HEK293 (cell line): ENCODE results near the gene CCDC144A.

Source experiments
- GLI4 ChIP-seq: fragments of 450-650 bp; formaldehyde crosslinking; IDR thresholded peaks from 2 replicates; pipeline ENCODE4 v1.5.1; 2016; ENCODE audit warnings: missing biosample characterization, missing genetic modification characterization
- KLF7 ChIP-seq: fragments of 450-650 bp; formaldehyde crosslinking; IDR thresholded peaks from 2 replicates; pipeline ENCODE4 v1.5.1; 2016; ENCODE audit warnings: missing biosample characterization, missing genetic modification characterization, borderline replicate concordance
- SALL2 ChIP-seq: fragments of 450-650 bp; formaldehyde crosslinking; IDR thresholded peaks from 2 replicates; pipeline ENCODE4 v1.5.0; 2017; ENCODE audit warnings: missing biosample characterization, mild to moderate bottlenecking, missing genetic modification characterization, borderline replicate concordance
- TRIM28 ChIP-seq: IDR thresholded peaks from 2 replicates; pipeline ENCODE4 v1.6.1; 2011; ENCODE audit warnings: low read length, control low read depth, borderline replicate concordance
- ZBTB8A ChIP-seq: fragments of 450-650 bp; formaldehyde crosslinking; IDR thresholded peaks from 2 replicates; pipeline ENCODE4 v1.5.1; 2016; ENCODE audit warnings: missing biosample characterization, missing genetic modification characterization
- ZFP3 ChIP-seq: fragments of 450-650 bp; formaldehyde crosslinking; IDR thresholded peaks from 2 replicates; pipeline ENCODE4 v1.5.1; 2016; ENCODE audit warnings: low read depth, missing biosample characterization, missing genetic modification characterization
- ZNF114 ChIP-seq: fragments of 450-650 bp; formaldehyde crosslinking; IDR thresholded peaks from 2 replicates; pipeline ENCODE4 v1.5.0; 2017; ENCODE audit warnings: missing biosample characterization, missing genetic modification characterization
- ZNF157 ChIP-seq: fragments of 450-650 bp; formaldehyde crosslinking; IDR thresholded peaks from 2 replicates; pipeline ENCODE4 v1.5.1; 2016; ENCODE audit warnings: missing biosample characterization, missing genetic modification characterization
- ZNF202 ChIP-seq: fragments of 450-650 bp; formaldehyde crosslinking; IDR thresholded peaks from 2 replicates; pipeline ENCODE4 v1.5.1; 2016; ENCODE audit warnings: missing biosample characterization, missing genetic modification characterization, borderline replicate concordance
- ZNF23 ChIP-seq: fragments of 450-650 bp; formaldehyde crosslinking; IDR thresholded peaks from 2 replicates; pipeline ENCODE4 v1.5.1; 2016; ENCODE audit warnings: missing biosample characterization, missing genetic modification characterization, borderline replicate concordance
- ZNF248 ChIP-seq: fragments of 450-650 bp; formaldehyde crosslinking; IDR thresholded peaks from 2 replicates; pipeline ENCODE4 v1.5.1; 2017; ENCODE audit warnings: missing biosample characterization, missing genetic modification characterization
- ZNF274 ChIP-seq, 2 experiments: fragments of 200-500 bp in 1 of 2; fragments of 450-650 bp in 1 of 2; sonication (Bioruptor generic) in 1 of 2; formaldehyde crosslinking in 1 of 2; IDR thresholded peaks; 2 replicates each; pipeline versions ENCODE4 v1.5.1 to v1.6.1; 2014 to 2016; ENCODE audit warnings: borderline replicate concordance in 1 of 2, inconsistent platforms in 1 of 2, low read length in 1 of 2, missing biosample characterization in 1 of 2, missing genetic modification characterization in 1 of 2
- ZNF335 ChIP-seq: fragments of 450-650 bp; formaldehyde crosslinking; conservative IDR thresholded peaks from 2 replicates; pipeline ENCODE4 v1.5.1; 2016; ENCODE audit warnings: missing biosample characterization, missing genetic modification characterization
- ZNF600 ChIP-seq: fragments of 450-650 bp; formaldehyde crosslinking; IDR thresholded peaks from 2 replicates; pipeline ENCODE4 v1.5.1; 2016; ENCODE audit warnings: missing biosample characterization, missing genetic modification characterization
- ZNF621 ChIP-seq: fragments of 450-650 bp; formaldehyde crosslinking; IDR thresholded peaks from 2 replicates; pipeline ENCODE4 v1.5.1; 2017; ENCODE audit warnings: missing biosample characterization, missing genetic modification characterization
- ZNF664 ChIP-seq: fragments of 450-650 bp; formaldehyde crosslinking; IDR thresholded peaks from 2 replicates; pipeline ENCODE4 v1.5.1; 2016; ENCODE audit warnings: missing biosample characterization, missing genetic modification characterization
- TF ChIP-seq, protein P1 (sequence below): fragments of 450-650 bp; formaldehyde crosslinking; IDR thresholded peaks from 2 replicates; pipeline ENCODE4 v1.5.1; 2016; ENCODE audit warnings: missing biosample characterization, missing genetic modification characterization, low read depth
- TF ChIP-seq, protein P2 (sequence below): fragments of 450-650 bp; formaldehyde crosslinking; IDR thresholded peaks from 2 replicates; pipeline ENCODE4 v1.5.1; 2017; ENCODE audit warnings: missing biosample characterization, missing genetic modification characterization
- TF ChIP-seq, protein P3 (sequence below): fragments of 450-650 bp; formaldehyde crosslinking; IDR thresholded peaks from 2 replicates; pipeline ENCODE4 v1.5.1; 2016; ENCODE audit warnings: missing biosample characterization, missing genetic modification characterization
- TF ChIP-seq, protein P4 (sequence below): fragments of 450-650 bp; formaldehyde crosslinking; IDR thresholded peaks from 2 replicates; pipeline ENCODE4 v1.5.1; 2016; ENCODE audit warnings: missing biosample characterization, missing genetic modification characterization
- TF ChIP-seq, protein P5 (sequence below): fragments of 450-650 bp; formaldehyde crosslinking; IDR thresholded peaks from 2 replicates; pipeline ENCODE4 v1.5.1; 2016; ENCODE audit warnings: missing biosample characterization, missing genetic modification characterization
- TF ChIP-seq, protein P6 (sequence below): fragments of 450-650 bp; formaldehyde crosslinking; IDR thresholded peaks from 2 replicates; pipeline ENCODE4 v1.5.0; 2017; ENCODE audit warnings: missing biosample characterization, missing genetic modification characterization, borderline replicate concordance
- TF ChIP-seq, protein P7 (sequence below): fragments of 450-650 bp; formaldehyde crosslinking; IDR thresholded peaks from 2 replicates; pipeline ENCODE4 v1.5.1; 2016; ENCODE audit warnings: missing biosample characterization, missing genetic modification characterization
- TF ChIP-seq, protein P8 (sequence below): fragments of 450-650 bp; formaldehyde crosslinking; IDR thresholded peaks from 2 replicates; pipeline ENCODE4 v1.5.1; 2017; ENCODE audit warnings: missing biosample characterization, mild to moderate bottlenecking, missing genetic modification characterization, moderate library complexity

CCDC144A gene

DNA sequence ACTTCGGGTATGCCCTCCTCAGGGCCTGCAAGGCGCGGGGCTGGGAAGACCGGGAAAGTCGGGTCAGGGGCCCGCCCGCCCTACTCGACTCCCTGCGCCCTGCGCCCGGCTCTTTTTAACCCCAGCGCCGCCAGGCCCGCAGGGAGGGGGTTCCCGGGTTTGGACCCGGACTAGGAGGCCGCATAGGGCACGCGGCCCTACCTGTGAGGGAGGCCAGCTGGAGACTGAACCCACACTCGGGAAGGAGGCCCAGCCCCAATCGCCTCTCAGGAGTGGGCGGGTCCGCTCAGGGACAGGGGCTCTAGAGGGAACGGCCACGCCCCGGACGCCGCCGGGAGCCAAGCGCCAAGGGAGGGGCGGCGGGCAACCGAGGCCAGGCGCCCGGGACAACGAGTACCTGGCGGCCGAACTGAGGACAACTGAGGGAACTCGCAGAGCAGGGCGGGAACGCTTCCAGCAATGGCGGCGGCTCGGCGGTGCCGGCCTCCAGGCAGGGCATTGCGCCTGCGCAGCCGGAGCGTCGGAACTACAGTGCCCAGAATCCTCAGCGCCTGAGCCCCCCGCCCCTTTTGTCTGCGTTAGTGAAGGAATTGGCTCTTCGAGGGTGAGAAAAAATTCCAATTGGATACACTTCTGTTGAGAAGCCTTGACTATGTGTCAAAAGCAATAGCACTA lies 36.5 kb upstream of the CCDC144A start, which contains the start of gene ZNF624 (continued):
- TF ChIP-seq, protein P1, sequence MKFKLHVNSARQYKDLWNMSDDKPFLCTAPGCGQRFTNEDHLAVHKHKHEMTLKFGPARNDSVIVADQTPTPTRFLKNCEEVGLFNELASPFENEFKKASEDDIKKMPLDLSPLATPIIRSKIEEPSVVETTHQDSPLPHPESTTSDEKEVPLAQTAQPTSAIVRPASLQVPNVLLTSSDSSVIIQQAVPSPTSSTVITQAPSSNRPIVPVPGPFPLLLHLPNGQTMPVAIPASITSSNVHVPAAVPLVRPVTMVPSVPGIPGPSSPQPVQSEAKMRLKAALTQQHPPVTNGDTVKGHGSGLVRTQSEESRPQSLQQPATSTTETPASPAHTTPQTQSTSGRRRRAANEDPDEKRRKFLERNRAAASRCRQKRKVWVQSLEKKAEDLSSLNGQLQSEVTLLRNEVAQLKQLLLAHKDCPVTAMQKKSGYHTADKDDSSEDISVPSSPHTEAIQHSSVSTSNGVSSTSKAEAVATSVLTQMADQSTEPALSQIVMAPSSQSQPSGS (tag by site-specific recombination): no peak
- TF ChIP-seq ZNF664: no peak
- TF ChIP-seq ZFP3: no peak
- TF ChIP-seq KLF7: peak; percentile 86
- TF ChIP-seq, protein P2, sequence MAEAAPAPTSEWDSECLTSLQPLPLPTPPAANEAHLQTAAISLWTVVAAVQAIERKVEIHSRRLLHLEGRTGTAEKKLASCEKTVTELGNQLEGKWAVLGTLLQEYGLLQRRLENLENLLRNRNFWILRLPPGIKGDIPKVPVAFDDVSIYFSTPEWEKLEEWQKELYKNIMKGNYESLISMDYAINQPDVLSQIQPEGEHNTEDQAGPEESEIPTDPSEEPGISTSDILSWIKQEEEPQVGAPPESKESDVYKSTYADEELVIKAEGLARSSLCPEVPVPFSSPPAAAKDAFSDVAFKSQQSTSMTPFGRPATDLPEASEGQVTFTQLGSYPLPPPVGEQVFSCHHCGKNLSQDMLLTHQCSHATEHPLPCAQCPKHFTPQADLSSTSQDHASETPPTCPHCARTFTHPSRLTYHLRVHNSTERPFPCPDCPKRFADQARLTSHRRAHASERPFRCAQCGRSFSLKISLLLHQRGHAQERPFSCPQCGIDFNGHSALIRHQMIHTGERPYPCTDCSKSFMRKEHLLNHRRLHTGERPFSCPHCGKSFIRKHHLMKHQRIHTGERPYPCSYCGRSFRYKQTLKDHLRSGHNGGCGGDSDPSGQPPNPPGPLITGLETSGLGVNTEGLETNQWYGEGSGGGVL (tag by site-specific recombination): no peak; the same call in 1 of the 2 replicates
- peak; percentile 96 for TF ChIP-seq ZNF335 (tag by site-specific recombination)
- TF ChIP-seq TRIM28: no peak
- TF ChIP-seq, protein P3, sequence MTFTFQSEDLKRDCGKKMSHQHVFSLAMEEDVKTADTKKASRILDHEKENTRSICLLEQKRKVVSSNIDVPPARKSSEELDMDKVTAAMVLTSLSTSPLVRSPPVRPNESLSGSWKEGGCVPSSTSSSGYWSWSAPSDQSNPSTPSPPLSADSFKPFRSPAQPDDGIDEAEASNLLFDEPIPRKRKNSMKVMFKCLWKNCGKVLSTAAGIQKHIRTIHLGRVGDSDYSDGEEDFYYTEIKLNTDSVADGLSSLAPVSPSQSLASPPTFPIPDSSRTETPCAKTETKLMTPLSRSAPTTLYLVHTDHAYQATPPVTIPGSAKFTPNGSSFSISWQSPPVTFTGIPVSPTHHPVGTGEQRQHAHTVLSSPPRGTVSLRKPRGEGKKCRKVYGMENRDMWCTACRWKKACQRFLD (tag by site-specific recombination): no peak
- TF ChIP-seq ZNF600 (tag by site-specific recombination): peak; percentile 90; the same call in 1 of the 2 replicates
- TF ChIP-seq, protein P4, sequence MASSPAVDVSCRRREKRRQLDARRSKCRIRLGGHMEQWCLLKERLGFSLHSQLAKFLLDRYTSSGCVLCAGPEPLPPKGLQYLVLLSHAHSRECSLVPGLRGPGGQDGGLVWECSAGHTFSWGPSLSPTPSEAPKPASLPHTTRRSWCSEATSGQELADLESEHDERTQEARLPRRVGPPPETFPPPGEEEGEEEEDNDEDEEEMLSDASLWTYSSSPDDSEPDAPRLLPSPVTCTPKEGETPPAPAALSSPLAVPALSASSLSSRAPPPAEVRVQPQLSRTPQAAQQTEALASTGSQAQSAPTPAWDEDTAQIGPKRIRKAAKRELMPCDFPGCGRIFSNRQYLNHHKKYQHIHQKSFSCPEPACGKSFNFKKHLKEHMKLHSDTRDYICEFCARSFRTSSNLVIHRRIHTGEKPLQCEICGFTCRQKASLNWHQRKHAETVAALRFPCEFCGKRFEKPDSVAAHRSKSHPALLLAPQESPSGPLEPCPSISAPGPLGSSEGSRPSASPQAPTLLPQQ (tag by site-specific recombination): peak; percentile 67; the same call in 1 of the 2 replicates
- TF ChIP-seq SALL2 (tag by site-specific recombination): no peak
- TF ChIP-seq ZNF274 (IDR thresholded peaks at IDR 0.05; ENCODE audit: low read length): no peak
- no peak for TF ChIP-seq ZNF274 (tag by site-specific recombination; IDR thresholded peaks at IDR 0.05; ENCODE audit: borderline replicate concordance)
- TF ChIP-seq ZNF248 (tag by site-specific recombination): no peak
- TF ChIP-seq, protein P5, sequence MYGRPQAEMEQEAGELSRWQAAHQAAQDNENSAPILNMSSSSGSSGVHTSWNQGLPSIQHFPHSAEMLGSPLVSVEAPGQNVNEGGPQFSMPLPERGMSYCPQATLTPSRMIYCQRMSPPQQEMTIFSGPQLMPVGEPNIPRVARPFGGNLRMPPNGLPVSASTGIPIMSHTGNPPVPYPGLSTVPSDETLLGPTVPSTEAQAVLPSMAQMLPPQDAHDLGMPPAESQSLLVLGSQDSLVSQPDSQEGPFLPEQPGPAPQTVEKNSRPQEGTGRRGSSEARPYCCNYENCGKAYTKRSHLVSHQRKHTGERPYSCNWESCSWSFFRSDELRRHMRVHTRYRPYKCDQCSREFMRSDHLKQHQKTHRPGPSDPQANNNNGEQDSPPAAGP (tag by site-specific recombination): peak; percentile 71
- TF ChIP-seq GLI4: peak; percentile 71; the same call in 1 of the 2 replicates
- TF ChIP-seq, protein P6, sequence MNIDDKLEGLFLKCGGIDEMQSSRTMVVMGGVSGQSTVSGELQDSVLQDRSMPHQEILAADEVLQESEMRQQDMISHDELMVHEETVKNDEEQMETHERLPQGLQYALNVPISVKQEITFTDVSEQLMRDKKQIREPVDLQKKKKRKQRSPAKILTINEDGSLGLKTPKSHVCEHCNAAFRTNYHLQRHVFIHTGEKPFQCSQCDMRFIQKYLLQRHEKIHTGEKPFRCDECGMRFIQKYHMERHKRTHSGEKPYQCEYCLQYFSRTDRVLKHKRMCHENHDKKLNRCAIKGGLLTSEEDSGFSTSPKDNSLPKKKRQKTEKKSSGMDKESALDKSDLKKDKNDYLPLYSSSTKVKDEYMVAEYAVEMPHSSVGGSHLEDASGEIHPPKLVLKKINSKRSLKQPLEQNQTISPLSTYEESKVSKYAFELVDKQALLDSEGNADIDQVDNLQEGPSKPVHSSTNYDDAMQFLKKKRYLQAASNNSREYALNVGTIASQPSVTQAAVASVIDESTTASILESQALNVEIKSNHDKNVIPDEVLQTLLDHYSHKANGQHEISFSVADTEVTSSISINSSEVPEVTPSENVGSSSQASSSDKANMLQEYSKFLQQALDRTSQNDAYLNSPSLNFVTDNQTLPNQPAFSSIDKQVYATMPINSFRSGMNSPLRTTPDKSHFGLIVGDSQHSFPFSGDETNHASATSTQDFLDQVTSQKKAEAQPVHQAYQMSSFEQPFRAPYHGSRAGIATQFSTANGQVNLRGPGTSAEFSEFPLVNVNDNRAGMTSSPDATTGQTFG (tag by site-specific recombination): no peak
- no peak for TF ChIP-seq ZNF621
- TF ChIP-seq ZBTB8A (tag by site-specific recombination): peak; percentile 93
- TF ChIP-seq ZNF23: no peak
- TF ChIP-seq ZNF114 (tag by site-specific recombination): no peak
- TF ChIP-seq, protein P7, sequence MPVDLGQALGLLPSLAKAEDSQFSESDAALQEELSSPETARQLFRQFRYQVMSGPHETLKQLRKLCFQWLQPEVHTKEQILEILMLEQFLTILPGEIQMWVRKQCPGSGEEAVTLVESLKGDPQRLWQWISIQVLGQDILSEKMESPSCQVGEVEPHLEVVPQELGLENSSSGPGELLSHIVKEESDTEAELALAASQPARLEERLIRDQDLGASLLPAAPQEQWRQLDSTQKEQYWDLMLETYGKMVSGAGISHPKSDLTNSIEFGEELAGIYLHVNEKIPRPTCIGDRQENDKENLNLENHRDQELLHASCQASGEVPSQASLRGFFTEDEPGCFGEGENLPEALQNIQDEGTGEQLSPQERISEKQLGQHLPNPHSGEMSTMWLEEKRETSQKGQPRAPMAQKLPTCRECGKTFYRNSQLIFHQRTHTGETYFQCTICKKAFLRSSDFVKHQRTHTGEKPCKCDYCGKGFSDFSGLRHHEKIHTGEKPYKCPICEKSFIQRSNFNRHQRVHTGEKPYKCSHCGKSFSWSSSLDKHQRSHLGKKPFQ: no peak
- no peak for TF ChIP-seq ZNF202 (tag by site-specific recombination)
- TF ChIP-seq, protein P8, sequence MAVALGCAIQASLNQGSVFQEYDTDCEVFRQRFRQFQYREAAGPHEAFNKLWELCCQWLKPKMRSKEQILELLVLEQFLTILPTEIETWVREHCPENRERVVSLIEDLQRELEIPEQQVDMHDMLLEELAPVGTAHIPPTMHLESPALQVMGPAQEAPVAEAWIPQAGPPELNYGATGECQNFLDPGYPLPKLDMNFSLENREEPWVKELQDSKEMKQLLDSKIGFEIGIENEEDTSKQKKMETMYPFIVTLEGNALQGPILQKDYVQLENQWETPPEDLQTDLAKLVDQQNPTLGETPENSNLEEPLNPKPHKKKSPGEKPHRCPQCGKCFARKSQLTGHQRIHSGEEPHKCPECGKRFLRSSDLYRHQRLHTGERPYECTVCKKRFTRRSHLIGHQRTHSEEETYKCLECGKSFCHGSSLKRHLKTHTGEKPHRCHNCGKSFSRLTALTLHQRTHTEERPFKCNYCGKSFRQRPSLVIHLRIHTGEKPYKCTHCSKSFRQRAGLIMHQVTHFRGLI (tag by site-specific recombination): peak; percentile 18
- TF ChIP-seq ZNF157 (tag by site-specific recombination): no peak
